Measurements from ENCODE around the gene SDF4.

SDF4 gene

DNA sequence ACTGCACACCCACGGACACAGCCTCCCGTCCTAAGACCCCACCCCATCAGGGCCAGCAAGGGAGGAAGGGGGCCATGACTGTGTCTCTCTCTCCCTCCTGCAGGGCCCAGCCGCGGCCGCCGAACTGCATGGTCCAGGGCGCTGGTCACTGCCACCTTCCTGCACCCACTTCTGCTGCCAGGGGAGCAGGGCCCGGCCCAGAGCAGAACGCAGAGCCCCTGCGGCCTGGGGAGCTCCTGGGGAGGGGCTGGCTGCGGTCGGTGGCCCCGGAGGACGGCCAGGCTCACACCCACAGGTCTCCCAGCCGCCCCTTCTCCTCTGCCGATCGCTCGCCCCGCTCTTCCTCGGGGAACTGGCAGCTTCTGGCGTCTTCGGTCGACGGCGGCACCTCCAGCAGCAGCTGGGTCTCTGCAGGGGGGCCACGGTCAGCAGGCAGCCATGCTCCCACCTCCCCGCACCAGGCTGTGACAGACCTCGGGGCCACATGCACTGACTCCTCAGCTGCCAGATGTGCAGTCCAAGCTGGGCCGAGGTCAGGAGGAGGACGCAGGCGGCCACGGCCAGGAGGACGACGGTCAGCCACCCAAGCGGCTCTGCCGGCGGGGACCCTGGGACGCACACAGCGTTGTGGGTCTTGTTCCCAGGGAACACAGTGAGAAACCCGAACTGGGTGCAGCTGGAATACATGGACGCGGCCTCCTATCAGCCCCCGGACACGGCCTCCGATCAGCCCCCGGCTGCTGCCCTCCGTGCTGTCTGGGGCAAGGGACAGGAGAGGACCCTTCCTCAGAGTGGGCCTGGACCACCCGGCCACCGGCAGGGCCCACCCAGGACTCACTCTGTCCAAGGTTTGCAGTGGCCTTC, 28.0 kb downstream of the SDF4 start:
- peaks cover 41% of the 10 kb centered on the region for H3K27me3 ChIP-seq (ENCODE audit: insufficient read depth, low read length)
- H3K36me3 ChIP-seq (ENCODE audit: insufficient read depth, low read depth, low read length) = no peaks in the 10 kb centered on the region
- no peak overlapping the region for H3K27ac ChIP-seq (ENCODE audit: low read length)
- no peak overlapping the region for H3K4me3 ChIP-seq (ENCODE audit: low read length)
- no peak overlapping the region for H3K9ac ChIP-seq (ENCODE audit: low read depth, low read length)
- no peaks in the 10 kb centered on the region for H3K9me3 ChIP-seq (ENCODE audit: insufficient read depth, low read depth, low read length)
- no peaks in the 10 kb centered on the region for H3K4me1 ChIP-seq (ENCODE audit: insufficient read depth, low read length)

DNA sequence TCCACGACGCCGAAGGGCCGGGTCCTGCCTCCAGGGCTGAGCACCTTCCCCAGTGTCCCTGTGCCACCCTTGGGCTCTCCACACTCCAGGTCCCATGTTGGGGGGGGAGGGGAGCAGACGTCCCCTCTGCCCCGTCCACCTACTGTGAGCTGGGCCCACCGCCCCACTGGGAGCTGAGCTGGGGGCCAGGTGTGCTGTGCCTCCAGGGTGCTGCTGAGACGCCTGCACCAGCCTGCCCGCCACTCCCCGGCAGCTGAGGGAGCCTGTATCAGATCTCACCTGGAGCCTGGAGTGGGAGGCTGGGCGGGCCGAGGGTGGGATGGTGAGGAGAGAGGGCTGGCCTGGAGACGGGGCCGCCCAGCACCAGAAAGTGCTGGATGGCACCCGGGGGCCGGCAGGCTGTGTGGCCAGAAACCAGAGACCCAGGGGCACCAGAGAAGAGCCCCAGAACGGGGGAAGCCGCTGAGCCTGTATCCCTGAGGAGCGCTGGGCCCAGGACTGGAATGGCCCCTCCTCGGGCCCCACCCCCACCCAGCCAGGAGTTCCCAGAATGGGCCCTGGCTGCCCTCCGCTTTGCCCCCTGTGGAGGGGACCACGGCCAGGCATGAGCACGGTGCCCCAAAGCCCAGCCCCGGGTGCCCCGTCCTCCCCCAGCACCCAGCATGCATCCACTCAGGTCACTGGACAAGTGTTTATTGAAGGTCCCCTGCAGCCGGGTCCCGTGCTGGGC, 28.8 kb downstream of the SDF4 start:
- Histone ChIP-seq H3K4me1 (ENCODE audit: insufficient read depth, low read length) (no peaks in the 10 kb centered on the region), H3K4me3 (ENCODE audit: low read length) (no peak overlapping the region), H3K36me3 (ENCODE audit: insufficient read depth, low read depth, low read length) (no peaks in the 10 kb centered on the region), H3K9ac (ENCODE audit: low read depth, low read length) (no peak overlapping the region), H3K27ac (ENCODE audit: low read length) (no peak overlapping the region), H3K9me3 (ENCODE audit: insufficient read depth, low read depth, low read length) (no peaks in the 10 kb centered on the region), H3K27me3 (ENCODE audit: insufficient read depth, low read length) (peaks cover 41% of the 10 kb centered on the region)

- H3K4me3 ChIP-seq (ENCODE audit: low read length) = peak overlapping the region; percentile 38; the same call in 1 of the 2 replicates
- H3K27ac ChIP-seq (ENCODE audit: low read length) = no peak overlapping the region
- H3K9ac ChIP-seq (ENCODE audit: low read depth, low read length) = no peak overlapping the region
- H3K27me3 ChIP-seq (ENCODE audit: insufficient read depth, low read length) = peaks cover 27% of the 10 kb centered on the region
- no peaks in the 10 kb centered on the region for H3K36me3 ChIP-seq (ENCODE audit: insufficient read depth, low read depth, low read length)
- H3K9me3 ChIP-seq (ENCODE audit: insufficient read depth, low read depth, low read length) = no peaks in the 10 kb centered on the region
- H3K4me1 ChIP-seq (ENCODE audit: insufficient read depth, low read length) = no peaks in the 10 kb centered on the region
Observed at GRCh38 chr1:1200876-1201810, 30.7 kb downstream of the SDF4 start.

DNA sequence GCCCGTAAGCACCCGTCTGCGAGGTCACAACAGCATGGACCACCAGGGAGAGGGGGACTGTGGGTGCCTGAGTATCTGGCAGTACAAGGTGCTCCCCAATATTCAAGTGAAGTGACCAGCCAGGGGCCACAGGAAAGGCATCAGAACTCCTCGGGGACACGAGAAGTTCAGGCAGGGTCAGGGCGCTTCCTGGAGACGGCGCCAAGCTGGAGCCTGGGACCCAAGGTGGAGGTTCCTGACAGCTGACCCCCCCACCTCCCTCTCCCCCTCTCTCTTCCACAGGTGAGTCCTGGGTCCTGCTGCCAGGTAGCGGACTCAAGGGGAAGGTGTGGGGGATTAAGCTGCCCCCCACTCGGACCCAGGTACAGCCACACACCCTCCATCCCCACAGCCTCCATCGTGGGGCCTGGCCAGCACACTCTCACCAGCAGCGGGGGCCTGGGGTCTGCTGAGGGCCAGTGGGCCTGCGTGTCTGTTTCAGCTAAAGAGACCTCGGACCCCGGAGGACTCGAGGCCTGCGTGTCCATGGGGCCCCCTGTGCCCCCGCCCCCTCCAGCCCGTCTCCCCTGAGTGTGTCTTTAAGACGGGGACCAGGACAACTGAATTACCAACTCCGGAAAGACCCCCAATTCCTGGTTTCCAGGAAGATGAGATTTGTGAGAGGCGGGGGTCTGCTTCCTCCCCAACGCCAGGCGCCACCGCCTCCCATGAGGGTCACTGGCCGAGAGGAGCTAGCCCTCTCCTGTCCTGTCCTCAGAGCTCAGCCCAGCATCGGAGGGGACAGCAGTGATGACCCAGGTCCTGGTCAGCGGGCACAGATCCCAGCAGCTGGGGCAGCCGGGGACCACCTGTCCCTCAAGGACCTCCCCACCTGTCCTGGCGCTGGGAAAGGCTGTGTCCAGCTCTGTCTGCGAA, 31.6 kb downstream of the SDF4 start:
- Histone ChIP-seq H3K9ac (ENCODE audit: low read depth, low read length) (no peak overlapping the region), H3K4me1 (ENCODE audit: insufficient read depth, low read length) (no peaks in the 10 kb centered on the region), H3K36me3 (ENCODE audit: insufficient read depth, low read depth, low read length) (no peaks in the 10 kb centered on the region), H3K4me3 (ENCODE audit: low read length) (no peak overlapping the region), H3K9me3 (ENCODE audit: insufficient read depth, low read depth, low read length) (no peaks in the 10 kb centered on the region), H3K27me3 (ENCODE audit: insufficient read depth, low read length) (peaks cover 17% of the 10 kb centered on the region), H3K27ac (ENCODE audit: low read length) (no peak overlapping the region)

- H3K27ac ChIP-seq (ENCODE audit: low read length) = no peak overlapping the region
- no peaks in the 10 kb centered on the region for H3K36me3 ChIP-seq (ENCODE audit: insufficient read depth, low read depth, low read length)
- no peaks in the 10 kb centered on the region for H3K4me1 ChIP-seq (ENCODE audit: insufficient read depth, low read length)
- peaks cover 11% of the 10 kb centered on the region for H3K27me3 ChIP-seq (ENCODE audit: insufficient read depth, low read length)
- H3K4me3 ChIP-seq (ENCODE audit: low read length) = no peak overlapping the region
- peaks cover 2% of the 10 kb centered on the region; the same call in 1 of the 2 replicates for H3K9me3 ChIP-seq (ENCODE audit: insufficient read depth, low read depth, low read length)
- H3K9ac ChIP-seq (ENCODE audit: low read depth, low read length) = no peak overlapping the region
Observed at GRCh38 chr1:1199141-1199960, 32.5 kb downstream of the SDF4 start.

- H3K9me3 ChIP-seq (ENCODE audit: insufficient read depth, low read depth, low read length) = peaks cover 8% of the 10 kb centered on the region; the same call in 1 of the 2 replicates
- H3K36me3 ChIP-seq (ENCODE audit: insufficient read depth, low read depth, low read length) = no peaks in the 10 kb centered on the region
- H3K27ac ChIP-seq (ENCODE audit: low read length) = no peak overlapping the region
- no peak overlapping the region for H3K4me3 ChIP-seq (ENCODE audit: low read length)
- H3K27me3 ChIP-seq (ENCODE audit: insufficient read depth, low read length) = peaks cover 11% of the 10 kb centered on the region
- no peaks in the 10 kb centered on the region for H3K4me1 ChIP-seq (ENCODE audit: insufficient read depth, low read length)
- no peak overlapping the region for H3K9ac ChIP-seq (ENCODE audit: low read depth, low read length)
Observed at GRCh38 chr1:1198423-1199140, 33.2 kb downstream of the SDF4 start.

DNA sequence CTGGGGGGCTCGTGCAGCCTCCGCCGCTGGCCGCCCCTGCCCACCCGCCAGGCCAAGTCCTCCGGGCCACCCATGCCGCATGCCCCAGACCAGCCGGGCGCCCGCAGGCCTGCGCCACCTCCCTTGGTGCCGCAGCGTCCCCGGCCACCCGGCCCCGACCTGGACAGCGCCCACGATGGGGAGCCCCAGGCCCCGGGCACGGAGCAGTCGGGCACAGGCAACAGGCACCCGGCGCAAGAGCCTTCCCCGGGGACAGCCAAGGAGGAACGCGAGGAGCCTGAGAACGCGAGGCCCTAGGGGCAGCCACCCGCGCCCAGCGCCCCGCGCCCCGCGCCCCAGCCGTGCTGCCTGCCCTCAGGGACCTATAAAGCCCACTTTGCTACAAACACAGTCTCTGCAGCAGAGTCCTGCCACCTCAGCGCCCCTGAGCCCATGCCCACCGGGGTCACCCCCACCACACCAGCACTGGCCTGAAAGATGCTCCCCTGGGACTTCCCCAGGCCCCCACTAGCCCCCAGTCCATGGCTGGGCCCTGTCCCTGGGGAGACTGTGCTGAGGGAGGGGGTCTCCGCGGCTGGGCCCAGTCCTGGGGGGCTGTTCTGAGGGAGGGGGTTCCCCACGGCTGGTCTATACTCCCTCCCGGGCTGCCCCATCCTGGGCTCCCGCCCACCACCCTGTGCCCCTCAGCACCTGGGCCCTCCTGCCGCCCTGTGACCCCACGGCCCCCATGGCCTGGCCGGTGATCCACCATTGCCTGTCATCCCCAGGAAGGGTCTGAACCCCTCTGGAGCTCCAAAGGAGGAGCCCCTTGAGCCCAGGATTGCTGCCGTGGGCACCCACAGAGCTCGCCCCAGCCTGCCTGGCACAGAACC, 34.0 kb downstream of the SDF4 start:
- H3K9ac ChIP-seq (ENCODE audit: low read depth, low read length) = no peak overlapping the region
- no peak overlapping the region for H3K27ac ChIP-seq (ENCODE audit: low read length)
- H3K36me3 ChIP-seq (ENCODE audit: insufficient read depth, low read depth, low read length) = no peaks in the 10 kb centered on the region
- H3K9me3 ChIP-seq (ENCODE audit: insufficient read depth, low read depth, low read length) = peaks cover 9% of the 10 kb centered on the region; the same call in 1 of the 2 replicates
- H3K4me1 ChIP-seq (ENCODE audit: insufficient read depth, low read length) = no peaks in the 10 kb centered on the region
- no peak overlapping the region for H3K4me3 ChIP-seq (ENCODE audit: low read length)
- peaks cover 11% of the 10 kb centered on the region for H3K27me3 ChIP-seq (ENCODE audit: insufficient read depth, low read length)

- no peaks in the 10 kb centered on the region for H3K36me3 ChIP-seq (ENCODE audit: insufficient read depth, low read depth, low read length)
- H3K4me3 ChIP-seq (ENCODE audit: low read length) = no peak overlapping the region
- H3K9me3 ChIP-seq (ENCODE audit: insufficient read depth, low read depth, low read length) = peaks cover 15% of the 10 kb centered on the region; the same call in 1 of the 2 replicates
- peaks cover 11% of the 10 kb centered on the region for H3K27me3 ChIP-seq (ENCODE audit: insufficient read depth, low read length)
- no peak overlapping the region for H3K27ac ChIP-seq (ENCODE audit: low read length)
- no peak overlapping the region for H3K9ac ChIP-seq (ENCODE audit: low read depth, low read length)
- H3K4me1 ChIP-seq (ENCODE audit: insufficient read depth, low read length) = no peaks in the 10 kb centered on the region
Observed at GRCh38 chr1:1197188-1197500, 34.7 kb downstream of the SDF4 start.

DNA sequence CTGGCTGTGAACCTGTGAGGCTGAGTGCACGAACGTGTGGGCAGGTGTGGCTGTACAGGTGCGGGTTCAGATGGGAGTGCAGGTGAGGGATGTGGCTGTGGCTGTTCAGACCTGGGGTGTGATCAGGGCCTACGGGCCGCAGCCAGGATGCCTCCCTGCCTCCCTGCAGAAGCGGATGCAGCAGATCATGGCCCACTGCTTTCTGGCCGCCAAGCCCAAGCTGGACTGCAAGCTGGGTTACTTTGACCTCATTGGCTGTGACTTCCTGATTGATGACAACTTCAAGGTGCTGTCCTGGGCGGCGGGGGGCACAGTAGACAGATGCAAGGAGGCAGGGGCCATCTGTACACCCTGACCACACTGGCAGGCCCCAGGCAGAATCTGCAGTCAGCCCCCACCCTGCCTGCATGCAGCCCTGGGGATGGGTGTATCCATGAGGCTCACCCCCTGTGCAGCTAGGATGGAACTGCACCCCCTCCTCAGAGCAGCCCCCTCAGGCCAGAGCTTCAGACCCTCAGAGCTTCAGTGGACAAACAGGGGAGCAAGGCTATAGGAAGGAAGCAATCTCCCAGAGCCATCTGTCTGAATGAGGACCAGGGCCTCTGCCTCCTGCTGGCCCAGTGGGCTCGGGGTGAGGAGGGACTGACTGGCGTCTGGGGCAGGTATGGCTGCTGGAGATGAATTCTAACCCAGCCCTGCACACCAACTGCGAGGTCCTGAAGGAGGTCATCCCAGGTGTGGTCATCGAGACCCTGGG, 35.2 kb downstream of the SDF4 start:
- Histone ChIP-seq H3K27me3 (ENCODE audit: insufficient read depth, low read length) (peaks cover 11% of the 10 kb centered on the region), H3K4me1 (ENCODE audit: insufficient read depth, low read length) (no peaks in the 10 kb centered on the region), H3K27ac (ENCODE audit: low read length) (no peak overlapping the region), H3K4me3 (ENCODE audit: low read length) (no peak overlapping the region), H3K36me3 (ENCODE audit: insufficient read depth, low read depth, low read length) (no peaks in the 10 kb centered on the region), H3K9ac (ENCODE audit: low read depth, low read length) (no peak overlapping the region), H3K9me3 (ENCODE audit: insufficient read depth, low read depth, low read length) (peaks cover 17% of the 10 kb centered on the region)
